Activated naive CD4-positive, alpha-beta T cell treated with anti-CD3 and anti-CD28 coated beads, Interleukin-2, amount 10 ng/mL, durations not matched to agents 7 days and 5 days (primary cell): ENCODE measurements around the gene FOXK2.

Experiments used
- CTCF ChIA-PET: fragments of 350-600 bp; sonication (Branson Sonifier 250); formaldehyde crosslinking; loops from one replicate; lab custom pipeline; 2021; ENCODE audit warnings: antibody characterized with exemption; lab: Charles Lee
- DNase-seq: peaks from one replicate; pipeline ENCODE4 v3.0.0-alpha.2; 2020
- H3K27ac Mint-ChIP-seq: one replicate; pipeline ENCODE4 v1.8.0; 2021; ENCODE audit warnings: mild to moderate bottlenecking, moderate library complexity, mixed read lengths
- H3K27me3 Mint-ChIP-seq: one replicate; pipeline ENCODE4 v1.8.0; 2021; ENCODE audit warnings: mild to moderate bottlenecking, mixed read lengths
- H3K36me3 Mint-ChIP-seq: one replicate; pipeline ENCODE4 v1.8.0; 2021; ENCODE audit warnings: mixed read lengths
- H3K4me1 Mint-ChIP-seq: one replicate; pipeline ENCODE4 v1.8.0; 2021; ENCODE audit warnings: mixed read lengths
- H3K4me3 Mint-ChIP-seq: one replicate; pipeline ENCODE4 v1.8.0; 2021; ENCODE audit warnings: mild to moderate bottlenecking, moderate library complexity, mixed read lengths
- H3K9me3 Mint-ChIP-seq: one replicate; pipeline ENCODE4 v1.8.0; 2021; ENCODE audit warnings: mixed read lengths

Gene FOXK2

DNA sequence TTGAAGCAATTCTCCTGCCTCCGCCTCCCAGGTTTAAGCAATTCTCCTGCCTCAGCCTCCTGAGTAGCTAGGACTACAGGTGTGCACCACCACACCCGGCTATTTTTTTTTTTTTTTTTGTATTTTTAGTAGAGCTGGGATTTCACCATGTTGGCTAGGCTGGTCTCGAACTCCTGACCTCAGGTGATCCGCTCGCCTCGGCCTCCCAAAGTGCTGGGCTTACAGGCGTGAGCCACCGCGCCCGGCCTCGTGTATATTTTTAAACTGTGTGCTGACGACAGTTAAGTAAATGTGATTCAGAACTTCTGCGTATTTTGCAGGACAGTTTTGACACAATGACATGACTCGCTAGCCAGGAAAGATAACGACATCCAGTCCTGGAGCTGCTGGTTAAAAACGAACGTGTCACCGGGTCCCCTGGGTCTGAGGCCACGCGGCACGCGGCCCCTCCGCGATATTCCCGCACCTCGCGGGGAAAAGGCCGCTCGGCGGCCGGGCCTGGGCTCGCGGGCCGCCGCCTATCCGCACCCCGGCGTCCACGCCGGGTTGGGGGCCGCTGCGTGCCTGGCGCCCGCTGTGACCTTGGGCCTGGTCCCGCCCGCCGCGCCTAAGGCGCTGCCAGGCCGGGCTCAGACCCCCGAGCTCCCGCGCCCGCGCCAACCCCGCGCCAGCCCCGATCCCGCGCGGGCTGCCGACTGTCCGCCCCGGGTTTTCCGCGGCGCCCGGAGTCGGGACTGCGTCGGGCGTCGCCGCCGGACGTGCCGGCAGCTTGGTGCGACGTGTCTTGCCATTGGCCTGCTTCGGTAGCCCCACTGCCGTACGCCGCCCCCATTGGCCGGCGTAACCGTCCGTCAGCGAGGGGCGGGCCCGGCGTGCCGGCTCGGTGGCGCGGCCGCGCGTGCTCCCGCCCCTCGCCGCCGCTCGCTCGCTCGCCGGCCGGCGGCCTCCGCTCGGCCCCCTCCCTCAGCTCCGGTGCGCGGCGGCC lies at the start of gene FOXK2:
Gene FOXK2 (plus strand): TSS at position 907 of the 985 bp plus-strand sequence. CDS start 157 bp downstream, outside the sequence.
- Mint-ChIP-seq H3K4me3 (peak within 1 kb of the TSS; percentile 84), H3K36me3 (peaks cover 12% of the 10 kb centered on the region), H3K27ac (peak within 1 kb of the TSS; percentile 89), H3K9me3 (no peaks in the 10 kb centered on the region), H3K27me3 (peaks cover 8% of the 10 kb centered on the region), H3K4me1 (peaks cover 31% of the 10 kb centered on the region)
- CTCF ChIA-PET, result interaction anchor here (0.7 to 1.3 kb wide), 3 partner anchors 17 to 94 kb away, joined by 3 read pairs; no protein-coding TSS in a partner anchor
- peak; percentile 93 for DNase-seq

GRCh38 chr17:82470065-82470464 lies 49.5 kb upstream of the FOXK2 start:
- Mint-ChIP-seq H3K4me1 (peaks cover 12% of the 10 kb centered on the region), H3K4me3 (no peak overlapping the region), H3K9me3 (no peaks in the 10 kb centered on the region), H3K27ac (no peak overlapping the region), H3K27me3 (no peaks in the 10 kb centered on the region), H3K36me3 (peaks cover 50% of the 10 kb centered on the region)
- DNase-seq, result no peak
- CTCF ChIA-PET, result interaction anchor here (0.9 kb wide), 1 partner anchor 21 kb away, joined by 3 read pairs; no protein-coding TSS in a partner anchor

DNA sequence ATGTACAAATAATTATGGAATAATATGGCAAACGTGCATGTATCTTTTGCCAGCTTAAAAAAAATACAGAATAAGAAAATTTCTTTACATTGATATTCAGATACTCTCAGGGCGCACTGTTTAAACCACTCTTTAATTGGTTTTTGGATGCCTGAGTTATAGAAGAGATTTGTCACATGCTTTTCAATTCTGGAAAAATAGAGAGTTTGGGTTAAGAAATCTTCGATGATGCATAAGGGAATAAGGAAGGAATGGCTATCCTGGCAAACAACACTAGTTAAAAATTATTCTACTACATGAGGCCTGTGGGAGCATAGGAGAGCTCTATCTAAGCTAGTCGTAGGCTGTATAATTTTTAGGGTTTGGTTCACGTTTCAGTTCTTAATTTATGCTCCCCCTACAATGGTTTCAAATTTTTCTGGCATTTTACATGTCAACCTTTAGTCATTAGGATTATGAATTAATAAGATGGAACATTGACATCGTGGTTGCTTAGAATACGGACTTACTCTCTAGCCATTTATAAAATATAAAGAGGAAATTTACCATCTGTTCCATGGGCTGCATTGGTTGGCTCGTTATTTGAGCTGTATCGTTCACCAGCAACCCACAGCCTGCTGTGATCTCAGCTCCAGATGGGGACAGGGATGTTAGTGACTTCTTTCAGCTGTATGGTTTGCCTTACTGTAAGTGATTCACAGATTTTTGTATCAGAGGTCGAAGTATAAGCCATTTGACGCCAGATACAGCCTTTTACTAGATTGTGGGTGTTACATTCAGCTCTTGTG lies 45.1 kb upstream of the FOXK2 start:
- Mint-ChIP-seq H3K4me1 (peaks cover 24% of the 10 kb centered on the region), H3K36me3 (peaks cover 49% of the 10 kb centered on the region), H3K27me3 (no peaks in the 10 kb centered on the region), H3K27ac (no peak overlapping the region), H3K4me3 (no peak overlapping the region), H3K9me3 (no peaks in the 10 kb centered on the region)
- CTCF ChIA-PET, result no interaction called here
- no peak for DNase-seq

GRCh38 chr17:82475458-82475857 lies 44.1 kb upstream of the FOXK2 start:
- peaks cover 52% of the 10 kb centered on the region for H3K36me3 Mint-ChIP-seq
- no peaks in the 10 kb centered on the region for H3K9me3 Mint-ChIP-seq
- CTCF ChIA-PET, result interaction anchor here (1.3 kb wide), 1 partner anchor 12 kb away, joined by 3 read pairs; no protein-coding TSS in a partner anchor
- H3K27ac Mint-ChIP-seq, result no peak overlapping the region
- no peaks in the 10 kb centered on the region for H3K27me3 Mint-ChIP-seq
- DNase-seq, result no peak
- peaks cover 27% of the 10 kb centered on the region for H3K4me1 Mint-ChIP-seq
- no peak overlapping the region for H3K4me3 Mint-ChIP-seq

- Mint-ChIP-seq H3K4me1 (peaks cover 27% of the 10 kb centered on the region), H3K36me3 (peaks cover 56% of the 10 kb centered on the region), H3K27me3 (no peaks in the 10 kb centered on the region), H3K9me3 (no peaks in the 10 kb centered on the region), H3K27ac (peak overlapping the region; percentile 39), H3K4me3 (no peak overlapping the region)
- no peak for DNase-seq
- CTCF ChIA-PET, result interaction anchor here (1.5 kb wide), 1 partner anchor 76 kb away, joined by 3 read pairs; no protein-coding TSS in a partner anchor
These were observed 41.6 kb upstream of the FOXK2 start for GRCh38 chr17:82477934-82478333.

DNA sequence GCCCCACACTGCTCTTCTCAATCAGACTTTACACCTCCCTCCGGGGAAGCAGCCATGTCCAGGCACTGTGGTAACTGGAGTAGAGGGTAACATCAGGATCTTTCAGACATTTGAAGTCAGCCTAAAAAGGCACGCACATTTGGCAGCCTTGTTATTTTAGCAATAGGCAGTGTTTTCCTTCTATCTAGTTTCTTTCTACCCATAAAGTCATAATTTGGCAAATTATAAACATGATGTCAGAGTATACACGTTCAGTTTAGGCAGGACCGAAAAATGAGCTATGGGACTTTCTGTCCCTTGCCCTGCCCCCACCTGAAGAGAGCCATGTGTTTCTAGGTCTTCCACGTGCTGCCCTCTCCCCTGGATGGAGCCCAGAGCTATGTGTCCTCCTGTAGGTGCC lies 39.9 kb upstream of the FOXK2 start:
- Mint-ChIP-seq H3K27ac (peak overlapping the region; percentile 82), H3K9me3 (no peaks in the 10 kb centered on the region), H3K36me3 (peaks cover 55% of the 10 kb centered on the region), H3K27me3 (no peaks in the 10 kb centered on the region), H3K4me3 (no peak overlapping the region), H3K4me1 (peaks cover 23% of the 10 kb centered on the region)
- CTCF ChIA-PET, result no interaction called here
- no peak for DNase-seq

GRCh38 chr17:82480318-82480717 lies 39.2 kb upstream of the FOXK2 start:
- peaks cover 58% of the 10 kb centered on the region for H3K36me3 Mint-ChIP-seq
- no peak for DNase-seq
- H3K4me1 Mint-ChIP-seq, result peaks cover 31% of the 10 kb centered on the region
- H3K27me3 Mint-ChIP-seq, result no peaks in the 10 kb centered on the region
- no peak overlapping the region for H3K27ac Mint-ChIP-seq
- H3K9me3 Mint-ChIP-seq, result no peaks in the 10 kb centered on the region
- CTCF ChIA-PET, result interaction anchor here (1.3 kb wide), 1 partner anchor 16 kb away, joined by 4 read pairs; no protein-coding TSS in a partner anchor
- no peak overlapping the region for H3K4me3 Mint-ChIP-seq

DNA sequence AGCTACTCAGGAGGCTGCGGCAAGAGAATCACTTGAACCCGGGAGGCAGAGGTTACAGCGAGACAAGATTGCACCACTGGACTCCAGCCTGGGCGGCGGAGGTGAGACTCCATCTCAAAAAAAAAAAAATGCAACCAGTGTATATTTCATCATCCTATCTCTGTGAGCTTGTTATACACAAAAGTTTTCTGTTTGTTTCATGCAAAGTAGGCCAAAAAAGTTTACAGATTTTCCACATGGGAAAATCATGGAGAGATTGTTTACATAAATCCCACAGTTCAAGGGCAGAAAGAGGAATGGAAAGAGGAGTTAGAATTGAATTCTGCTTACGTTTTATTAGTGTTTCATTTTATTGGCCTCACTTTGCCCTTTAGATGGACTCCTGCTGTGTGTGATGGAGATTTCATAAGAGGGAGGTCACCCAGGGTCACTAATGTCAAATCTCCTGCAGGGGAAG lies 36.3 kb upstream of the FOXK2 start:
- Mint-ChIP-seq H3K9me3 (no peaks in the 10 kb centered on the region), H3K4me3 (no peak overlapping the region), H3K4me1 (peaks cover 39% of the 10 kb centered on the region), H3K27ac (no peak overlapping the region), H3K27me3 (no peaks in the 10 kb centered on the region), H3K36me3 (peaks cover 65% of the 10 kb centered on the region)
- CTCF ChIA-PET, result no interaction called here
- no peak for DNase-seq

- CTCF ChIA-PET, result no interaction called here
- Mint-ChIP-seq H3K4me3 (no peak overlapping the region), H3K27ac (no peak overlapping the region), H3K9me3 (no peaks in the 10 kb centered on the region), H3K4me1 (peaks cover 33% of the 10 kb centered on the region), H3K27me3 (no peaks in the 10 kb centered on the region), H3K36me3 (peaks cover 67% of the 10 kb centered on the region)
- no peak for DNase-seq
These were observed 35.7 kb upstream of the FOXK2 start for GRCh38 chr17:82483836-82484235.

GRCh38 chr17:82486231-82487094 lies 33.1 kb upstream of the FOXK2 start:
- peak; percentile 37 for DNase-seq
- Mint-ChIP-seq H3K4me1 (peaks cover 26% of the 10 kb centered on the region), H3K27ac (peak overlapping the region; percentile 82), H3K27me3 (no peaks in the 10 kb centered on the region), H3K4me3 (peak overlapping the region; percentile 26), H3K36me3 (peaks cover 54% of the 10 kb centered on the region), H3K9me3 (no peaks in the 10 kb centered on the region)
- CTCF ChIA-PET, result no interaction called here

- Mint-ChIP-seq H3K27me3 (no peaks in the 10 kb centered on the region), H3K4me3 (no peak overlapping the region), H3K27ac (no peak overlapping the region), H3K4me1 (peaks cover 26% of the 10 kb centered on the region), H3K36me3 (peaks cover 44% of the 10 kb centered on the region), H3K9me3 (no peaks in the 10 kb centered on the region)
- no peak for DNase-seq
- CTCF ChIA-PET, result interaction anchor here (0.5 kb wide), 1 partner anchor 50 kb away, joined by 3 read pairs; no protein-coding TSS in a partner anchor
These were observed 31.6 kb upstream of the FOXK2 start for GRCh38 chr17:82487910-82488309.

GRCh38 chr17:82489117-82489516 lies 30.4 kb upstream of the FOXK2 start:
- Mint-ChIP-seq H3K27me3 (peaks cover 3% of the 10 kb centered on the region), H3K4me3 (no peak overlapping the region), H3K4me1 (peaks cover 30% of the 10 kb centered on the region), H3K27ac (no peak overlapping the region), H3K36me3 (peaks cover 38% of the 10 kb centered on the region), H3K9me3 (no peaks in the 10 kb centered on the region)
- CTCF ChIA-PET, result no interaction called here
- no peak for DNase-seq

GRCh38 chr17:82489851-82490511 lies 29.6 kb upstream of the FOXK2 start:
- no peak for DNase-seq
- Mint-ChIP-seq H3K27me3 (peaks cover 10% of the 10 kb centered on the region), H3K4me3 (no peak overlapping the region), H3K27ac (no peak overlapping the region), H3K9me3 (no peaks in the 10 kb centered on the region), H3K4me1 (peaks cover 34% of the 10 kb centered on the region), H3K36me3 (peaks cover 33% of the 10 kb centered on the region)
- CTCF ChIA-PET, result no interaction called here
